B cell (primary cell): ENCODE results near the gene TSPAN2. TPM values are rescaled to one million over a fixed set of nuclear protein-coding genes. Genes with fewer than 3 reads are reported as not detected.

ENCODE experiments used
- ATAC-seq: fragments of 200-7000 bp; cut with Tn5 transposase; one replicate; pipeline ENCODE4 v1.10.0; 2021; ENCODE audit warnings: low read depth, mild to moderate bottlenecking, moderate number of reproducible peaks, moderate library complexity
- CTCF ChIA-PET: fragments of 350-600 bp; sonication (Branson Sonifier 250); formaldehyde crosslinking; loops from one replicate; lab custom pipeline; 2021; ENCODE audit warnings: antibody characterized with exemption, inconsistent platforms; lab: Charles Lee
- POLR2A ChIA-PET: fragments of 350-600 bp; sonication (Branson Sonifier 250); formaldehyde crosslinking; loops from one replicate; lab custom pipeline; 2021; ENCODE audit warnings: antibody characterized with exemption; lab: Charles Lee
- DNase-seq: peaks from one replicate; pipeline ENCODE4 v3.0.0; 2013
- H2AFZ ChIP-seq: 2 replicates; pipeline ENCODE4 v1.6.1; 2012; ENCODE audit warnings: mild to moderate bottlenecking, low read depth, low read length; ENCODE audit not compliant: insufficient read depth, poor library complexity, severe bottlenecking
- H3K27ac ChIP-seq, 2 donors: 1 replicate in 1 of 2; 2 replicates in 1 of 2; pipeline ENCODE4 v1.5.1; 2012 to 2013; ENCODE audit warnings: low read length in 2 of 2, mild to moderate bottlenecking in 2 of 2, moderate library complexity in 1 of 2
- H3K27me3 ChIP-seq, 4 experiments: fragments of 200-600 bp in 1 of 4; sonication (generic) in 1 of 4; replicated peaks in 1 of 4; 1 replicate in 2 of 4; 2 replicates in 2 of 4; pipeline versions ENCODE4 v1.6.1 to v1.7.0; 2013 to 2016; ENCODE audit warnings: low read length in 3 of 4, mild to moderate bottlenecking in 2 of 4, mixed read lengths in 1 of 4, moderate library complexity in 1 of 4; ENCODE audit not compliant: insufficient read depth in 4 of 4, control insufficient read depth in 3 of 4; ENCODE audit errors: control extremely low read depth in 1 of 4
- H3K36me3 ChIP-seq, 2 experiments: replicated peaks in 1 of 2; 1 replicate in 1 of 2; 2 replicates in 1 of 2; pipeline versions ENCODE4 v1.6.1 to v1.7.1; 2013; ENCODE audit warnings: low read length in 1 of 2; ENCODE audit not compliant: insufficient read depth in 2 of 2, control insufficient read depth in 1 of 2; ENCODE audit errors: control extremely low read depth in 1 of 2, extremely low read depth in 1 of 2
- H3K4me1 ChIP-seq, 2 donors: fragments of 200-600 bp in 1 of 2; sonication (generic) in 1 of 2; 1 replicate in 1 of 2; 2 replicates in 1 of 2; pipeline versions ENCODE4 v1.5.1 to v1.6.1; 2013 to 2017; ENCODE audit warnings: low read length in 2 of 2; ENCODE audit not compliant: control insufficient read depth in 2 of 2, insufficient read depth in 2 of 2
- H3K4me2 ChIP-seq: replicated peaks from 2 replicates; pipeline ENCODE3; 2012; ENCODE audit warnings: mild to moderate bottlenecking, low read depth, low read length; ENCODE audit not compliant: poor library complexity, severe bottlenecking
- H3K4me3 ChIP-seq, 5 experiments: fragments of 200-600 bp in 1 of 5; sonication (generic) in 1 of 5; 1 replicate in 3 of 5; 2 replicates in 2 of 5; pipeline versions ENCODE4 v1.5.1 to v1.7.0; 2011 to 2016; ENCODE audit warnings: low read length in 4 of 5, mild to moderate bottlenecking in 4 of 5, low read depth in 2 of 5, control low read depth in 1 of 5, moderate library complexity in 1 of 5; ENCODE audit not compliant: insufficient read depth in 1 of 5; ENCODE audit errors: control extremely low read depth in 1 of 5, extremely low read depth in 1 of 5
- H3K79me2 ChIP-seq: fragments of 200-600 bp; sonication (generic); one replicate; pipeline ENCODE4 v1.6.0; 2016; ENCODE audit warnings: low read length; ENCODE audit not compliant: control insufficient read depth, insufficient read depth
- H3K9ac ChIP-seq: fragments of 200-600 bp; sonication (generic); 2 replicates; pipeline ENCODE4 v1.6.1; 2017; ENCODE audit warnings: mild to moderate bottlenecking, low read length, moderate library complexity
- H3K9me3 ChIP-seq, 3 donors: one replicate each; pipeline versions ENCODE4 v1.6.1 to v1.7.1; 2013; ENCODE audit warnings: low read length in 2 of 3; ENCODE audit not compliant: control insufficient read depth in 2 of 3, insufficient read depth in 1 of 3; ENCODE audit errors: control extremely low read depth in 1 of 3
- H4K20me1 ChIP-seq: 2 replicates; pipeline ENCODE4 v1.6.0; 2012; ENCODE audit warnings: mild to moderate bottlenecking, low read length; ENCODE audit not compliant: insufficient read depth, control insufficient read depth, poor library complexity, severe bottlenecking
- H3K27ac Mint-ChIP-seq: one replicate; pipeline ENCODE4 v1.8.0; 2021; ENCODE audit warnings: mixed read lengths
- H3K27me3 Mint-ChIP-seq: one replicate; pipeline ENCODE4 v1.8.0; 2021; ENCODE audit warnings: mixed read lengths
- H3K4me1 Mint-ChIP-seq: one replicate; pipeline ENCODE4 v1.8.0; 2021; ENCODE audit warnings: mixed read lengths
- H3K4me3 Mint-ChIP-seq: one replicate; pipeline ENCODE4 v1.8.0; 2021; ENCODE audit warnings: mixed read lengths
- H3K9me3 Mint-ChIP-seq: one replicate; pipeline ENCODE4 v1.8.0; 2022; ENCODE audit warnings: mixed read lengths; ENCODE audit not compliant: insufficient read depth
- CTCF ChIP-seq: fragments of 200-600 bp; IDR thresholded peaks from one replicate; pipeline ENCODE4 v1.8.0; 2022; ENCODE audit warnings: antibody characterized with exemption, mild to moderate bottlenecking
- EZH2 ChIP-seq: IDR thresholded peaks from 2 replicates; pipeline ENCODE4 v1.6.1; 2012; ENCODE audit warnings: borderline replicate concordance, low read depth, mild to moderate bottlenecking, moderate library complexity, low read length; ENCODE audit not compliant: insufficient read depth, poor library complexity, severe bottlenecking
- WGBS: methylation state at CpG from one replicate; pipeline ENCODE4 v1.1.5; 2013; ENCODE audit warnings: missing lambda C conversion rate; ENCODE audit not compliant: insufficient coverage; 5-methylcytosine and 5-hydroxymethylcytosine counted together
- intact Hi-C: fragments of 100-400 bp; cut with micrococcal nuclease; formaldehyde crosslinking; loops from one replicate; pipeline ENCODE4 v1.10.0; 2022
- polyA plus RNA-seq: library from polyadenylated mRNA; depleted of rRNA; stranded (reverse); fragments of >200 nt; gene quantifications from 2 replicates; pipeline ENCODE4 v1.2.3, GENCODE V29; 2012
- total RNA-seq, 2 donors: library from RNA; stranded (reverse); fragments of 120-200 nt in 1 of 2; gene quantifications; 1 replicate in 1 of 2; 2 replicates in 1 of 2; pipeline versions ENCODE4 v1.2.3 to v1.2.4, GENCODE V29; 2013 to 2022

Gene TSPAN2
- total and polyA plus RNA-seq, 2 donors (not counting 1 experiment from before 2014, with no cell fraction given): 0.24 to 0.34 TPM

- Histone ChIP-seq H3K4me3 (no peak overlapping the region), H3K4me2 (no peak overlapping the region), H3K4me1 (peaks cover 5 to 16% of the 10 kb centered on the region in 2 donors), H2AFZ (no peak overlapping the region), H3K79me2 (no peaks in the 10 kb centered on the region), H3K27me3 (peaks cover 0 to 16% (median 4%) of the 10 kb centered on the region in 4 experiments), H3K9ac (no peak overlapping the region), H3K36me3 (no peaks in the 10 kb centered on the region), H4K20me1 (no peaks in the 10 kb centered on the region), H3K9me3 (no peaks in the 10 kb centered on the region), H3K27ac (no peak overlapping the region)
- Mint-ChIP-seq H3K27me3 (peaks cover 32% of the 10 kb centered on the region), H3K4me1 (peaks cover 11% of the 10 kb centered on the region), H3K4me3 (no peak overlapping the region), H3K27ac (no peak overlapping the region), H3K9me3 (no peaks in the 10 kb centered on the region)
- ATAC-seq (no peak), DNase-seq (no peak)
- TF ChIP-seq CTCF (no peak), EZH2 (no peak)
- ChIA-PET CTCF (interaction anchor here (0.6 to 4.4 kb wide), 2 partner anchors 27 to 35 kb away, joined by 3 to 18 read pairs; no protein-coding TSS in a partner anchor), POLR2A (no interaction called here)
- WGBS: 88% methylated on average over 8 of the region's 9 CpGs
- intact Hi-C loops: no loop called here
These were observed 3.0 kb downstream of the TSPAN2 start for GRCh38 chr1:115086176-115086830.

DNA sequence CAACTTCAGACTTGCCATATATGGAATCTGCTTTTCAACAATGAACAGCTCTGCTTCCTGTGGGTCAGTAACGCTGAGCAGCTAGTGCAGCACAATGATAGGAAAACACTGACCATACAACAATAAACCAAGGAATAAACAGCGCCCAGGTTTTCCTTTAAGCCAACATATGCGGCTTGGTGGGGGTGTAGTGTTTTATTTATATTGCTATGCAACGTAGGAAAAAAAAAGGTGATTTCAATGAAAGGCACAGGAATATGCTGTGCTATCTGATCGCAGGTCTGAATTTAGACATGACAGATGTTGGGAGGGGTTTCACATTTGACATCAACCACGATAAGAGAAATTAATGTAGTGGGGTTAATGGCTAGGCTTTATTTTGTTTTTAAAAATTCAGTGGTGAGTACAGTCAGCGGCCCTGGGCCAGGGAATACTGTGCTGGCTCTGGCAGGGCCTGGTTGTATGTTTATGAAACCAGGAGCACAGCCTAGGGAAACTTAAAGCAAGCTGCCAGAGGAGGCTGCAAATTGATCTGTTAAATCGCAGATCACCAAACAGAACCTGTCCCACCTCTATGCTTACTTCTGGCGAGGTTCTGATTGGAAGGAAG is 4.3 kb downstream of the TSPAN2 start:
- intact Hi-C loops: no loop called here
- Histone ChIP-seq H4K20me1 (no peaks in the 10 kb centered on the region), H3K4me1 (peaks cover 5 to 13% of the 10 kb centered on the region in 2 donors), H3K4me2 (no peak overlapping the region), H2AFZ (no peak overlapping the region), H3K79me2 (no peaks in the 10 kb centered on the region), H3K9ac (no peak overlapping the region), H3K27ac (no peak overlapping the region), H3K4me3 (no peak overlapping the region), H3K9me3 (no peaks in the 10 kb centered on the region), H3K36me3 (no peaks in the 10 kb centered on the region), H3K27me3 (peaks cover 0 to 16% (median 4%) of the 10 kb centered on the region in 4 experiments)
- WGBS: 65% methylated on average over 4 of the region's 9 CpGs
- H3K27me3 Mint-ChIP-seq: peaks cover 32% of the 10 kb centered on the region
- H3K4me1 Mint-ChIP-seq: peaks cover 10% of the 10 kb centered on the region
- DNase-seq (no peak), ATAC-seq (no peak)
- no peaks in the 10 kb centered on the region for H3K9me3 Mint-ChIP-seq
- ChIA-PET CTCF (interaction anchor here (4.4 kb wide), 1 partner anchor 33 kb away, joined by 18 read pairs; no protein-coding TSS in a partner anchor), POLR2A (no interaction called here)
- H3K27ac Mint-ChIP-seq: no peak overlapping the region
- no peak for TF ChIP-seq EZH2
- no peak for TF ChIP-seq CTCF
- H3K4me3 Mint-ChIP-seq: no peak overlapping the region
